SIG-M5 (cell line): ENCODE results near the gene ADGRE3.
"Not testable (repeated sequence)": the region's sequence is repeated elsewhere in the genome, so short reads cannot be mapped to it uniquely, and the experiment has no call there.

Source experiments
- DNase-seq: peaks from one replicate; lab custom pipeline; 2025; lab: John Stamatoyannopoulos, UW

The ADGRE3 gene

DNA sequence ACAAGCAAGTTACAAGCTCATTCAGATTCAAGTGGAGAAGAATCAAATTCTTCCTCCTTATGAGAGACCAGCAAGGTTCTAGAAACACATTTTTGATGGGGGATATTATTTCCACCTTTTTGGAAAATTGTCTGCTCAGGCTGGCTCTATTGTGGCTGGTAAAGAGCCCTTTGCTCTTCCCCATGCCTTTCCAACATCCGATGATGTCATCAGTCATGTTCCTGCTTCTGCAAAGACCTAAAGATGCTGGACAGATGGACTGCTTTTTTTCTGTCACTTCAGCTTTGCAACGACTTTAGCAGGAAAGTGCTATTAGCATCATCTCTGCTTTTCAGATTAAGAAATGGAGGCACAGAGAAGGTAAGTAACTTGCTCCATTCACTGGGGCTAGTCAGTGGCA, 4.2 kb downstream of the ADGRE3 start:
- no peak for DNase-seq

DNA sequence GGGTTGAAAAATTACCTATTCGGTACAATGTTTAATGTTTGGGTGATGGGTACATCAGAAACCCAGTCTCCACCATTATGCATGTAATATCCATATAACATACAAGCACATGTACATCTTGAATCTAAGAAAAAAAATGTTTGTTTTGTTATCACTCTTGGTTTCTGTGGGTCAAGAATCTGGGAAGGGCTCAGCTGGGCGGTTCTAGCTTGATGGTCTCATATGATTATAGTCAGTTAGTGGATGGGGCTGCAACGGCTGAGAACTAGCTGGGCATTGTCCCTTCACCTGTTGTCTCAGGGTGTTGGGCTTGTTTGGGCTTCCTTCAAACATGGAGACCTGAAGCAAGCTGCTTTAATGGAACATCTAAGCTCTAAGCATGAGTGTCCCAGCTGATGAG, 4.7 kb downstream of the ADGRE3 start:
- DNase-seq = no peak

DNA sequence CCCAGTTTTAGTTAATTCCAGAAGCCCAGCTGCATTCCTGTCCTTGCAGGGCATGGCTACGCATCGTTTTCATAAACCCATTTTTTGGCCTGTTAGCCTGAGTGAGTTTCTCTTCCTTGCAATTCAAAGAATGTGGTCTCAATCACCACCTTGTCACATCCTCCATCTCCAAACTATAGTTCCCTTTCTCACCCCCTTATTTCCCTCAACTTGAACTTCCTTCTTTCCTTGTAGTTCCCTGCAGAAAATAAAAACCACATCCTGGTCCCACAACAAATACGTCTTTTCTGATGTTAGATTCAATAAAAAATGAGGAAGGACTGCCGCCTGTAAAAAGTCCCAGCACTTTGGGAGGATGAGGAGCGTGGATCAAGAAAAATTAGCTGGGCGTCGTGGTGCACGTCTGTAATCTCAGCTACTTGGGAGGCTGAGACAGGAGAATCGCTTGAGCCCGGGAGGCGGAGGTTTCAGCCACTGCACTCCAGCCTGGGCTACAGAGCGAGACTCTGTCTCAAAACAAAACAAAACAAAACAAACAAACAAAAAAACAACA, 13.2 kb downstream of the ADGRE3 start:
- no peak for DNase-seq

DNA sequence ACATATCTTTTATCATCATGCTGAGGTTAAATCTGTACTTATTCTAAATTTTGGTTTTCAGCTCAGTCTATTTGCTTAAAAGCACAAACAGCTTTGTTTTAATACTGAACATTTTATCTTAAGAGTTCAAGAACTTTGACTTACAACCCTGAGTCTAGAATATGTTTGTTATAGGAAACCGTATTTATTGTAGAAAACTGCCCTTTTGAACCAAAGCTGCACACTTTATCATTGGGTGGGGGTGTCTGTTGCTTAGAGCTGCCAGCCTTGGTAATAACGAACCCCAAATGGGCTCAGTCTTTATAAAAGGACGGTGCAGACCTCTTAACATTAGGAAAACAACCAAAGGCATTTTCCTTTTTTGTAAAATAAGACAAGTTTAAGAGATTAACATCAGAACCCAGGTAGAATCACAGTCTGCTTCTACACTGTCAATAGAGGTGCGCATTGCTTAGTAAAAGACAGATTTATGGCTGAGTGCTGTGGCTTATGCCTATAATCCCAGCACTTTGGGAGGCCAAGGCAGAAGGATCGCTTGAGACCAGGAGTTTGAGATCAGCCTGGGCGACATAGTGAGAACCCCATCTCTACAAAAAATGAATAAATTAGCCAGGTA, 14.7 kb downstream of the ADGRE3 start:
- DNase-seq = no peak

DNA sequence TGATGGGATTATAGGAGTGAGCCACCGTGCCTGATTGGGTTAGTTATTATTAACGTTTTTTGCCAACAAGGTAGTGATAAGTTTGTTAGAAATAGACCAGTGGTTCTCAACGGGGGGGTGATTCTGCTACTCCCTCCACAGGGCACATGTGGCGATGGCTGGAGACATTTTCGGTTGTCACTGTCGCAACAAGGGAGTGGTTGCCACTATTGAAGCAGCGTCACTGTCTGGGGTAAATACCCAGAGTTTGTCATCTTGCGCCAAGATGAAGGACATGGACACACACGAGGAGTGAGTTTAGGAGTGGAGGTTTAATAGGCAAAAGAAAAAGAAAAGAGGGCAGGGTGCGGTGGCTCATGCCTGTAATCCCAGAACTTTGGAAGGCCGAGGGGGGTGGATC, 18.9 kb downstream of the ADGRE3 start:
- no peak for DNase-seq

DNA sequence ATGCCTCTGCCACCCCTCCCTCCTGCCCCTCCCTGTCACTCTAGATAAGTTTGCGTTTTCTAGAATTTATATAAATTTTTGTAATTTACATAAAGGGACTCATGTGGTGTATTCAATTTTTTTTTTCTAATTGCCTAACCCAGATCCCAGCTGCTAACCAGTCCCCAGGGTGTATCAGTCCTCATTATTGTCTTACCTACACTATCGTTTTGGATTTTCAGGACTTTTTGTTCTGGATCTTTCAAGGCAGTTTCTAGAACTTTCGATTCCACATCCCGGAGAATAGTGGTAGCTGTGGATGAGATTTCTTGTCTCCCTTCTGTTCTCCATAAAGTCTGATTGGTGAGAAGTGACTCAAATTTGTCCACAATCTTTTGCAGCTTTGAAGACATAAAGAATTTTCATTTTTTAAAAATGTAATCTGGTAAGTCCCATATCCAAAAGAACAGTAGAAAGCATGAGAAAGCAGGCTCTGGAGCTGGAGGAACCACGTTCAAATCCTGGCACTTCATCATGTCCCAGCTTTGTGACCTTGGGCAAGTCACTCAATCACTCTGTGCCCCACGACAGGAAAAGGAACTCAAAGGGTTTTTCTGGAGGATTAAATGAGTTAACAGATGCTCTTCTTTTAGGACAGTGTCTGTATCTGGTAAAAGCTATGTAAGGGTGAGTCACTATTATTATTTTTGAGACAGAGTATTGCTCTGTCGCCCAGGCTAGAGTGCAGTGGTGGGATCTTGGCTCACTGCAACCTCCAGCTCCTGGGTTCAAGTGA, 19.7 kb downstream of the ADGRE3 start:
- no peak for DNase-seq

DNA sequence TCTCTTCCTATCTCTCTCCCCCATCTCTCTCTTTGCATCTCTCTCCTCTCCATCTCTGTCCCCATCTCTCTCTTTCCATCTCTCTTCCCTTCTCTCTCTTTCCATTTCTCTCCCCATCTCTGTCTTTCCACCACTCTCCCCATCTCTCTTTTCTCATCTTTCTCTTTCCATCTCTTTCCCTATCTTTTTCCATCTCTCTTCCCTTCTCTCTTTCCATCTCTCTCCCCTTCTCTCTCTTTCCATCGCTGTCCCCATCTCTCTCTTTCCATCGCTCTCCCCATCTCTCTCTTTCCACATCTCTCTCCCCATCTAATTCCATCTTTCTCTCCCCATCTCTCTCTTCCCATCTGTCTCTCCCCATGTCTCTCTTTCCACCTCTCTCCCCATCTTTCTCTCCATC, 24.5 kb downstream of the ADGRE3 start:
- no peak for DNase-seq

DNA sequence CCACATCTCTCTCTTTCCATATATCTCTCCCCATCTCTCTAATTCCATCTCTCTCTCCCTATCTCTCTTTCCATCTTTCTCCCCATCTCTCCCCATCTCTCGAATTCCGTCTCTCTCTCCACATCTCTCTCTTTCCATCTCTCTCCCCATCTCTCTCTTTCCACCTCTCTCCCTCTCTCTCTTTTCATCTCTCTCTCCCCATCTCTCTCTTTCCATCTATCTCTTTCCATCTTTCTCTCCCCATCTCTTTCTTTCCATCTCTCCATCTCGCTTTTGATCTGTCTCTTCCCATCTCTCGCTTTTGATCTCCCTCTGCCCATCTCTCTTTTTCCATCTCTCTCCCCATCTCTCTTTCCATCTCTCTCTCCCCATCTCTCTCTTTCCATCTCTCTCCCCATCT, 25.6 kb downstream of the ADGRE3 start:
- no peak for DNase-seq

DNA sequence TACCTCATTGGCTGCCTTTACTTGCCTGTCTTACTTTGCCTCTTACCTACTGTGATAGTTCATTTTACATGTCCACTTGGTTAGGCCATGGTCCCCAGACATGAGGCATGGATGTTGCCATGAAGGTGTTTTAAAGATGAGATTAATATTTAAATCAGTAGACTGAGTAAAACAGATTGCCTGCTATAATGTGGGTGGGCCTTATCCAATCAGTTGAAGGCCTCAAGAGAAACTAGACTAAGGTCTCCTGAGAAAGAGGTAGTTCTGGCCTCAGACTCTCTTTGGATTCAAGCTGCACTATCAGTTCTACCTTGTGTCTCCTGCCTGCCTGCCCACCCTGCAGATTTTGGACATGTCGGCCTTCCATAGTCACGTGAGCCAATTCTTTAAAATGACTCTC, 26.1 kb downstream of the ADGRE3 start:
- no peak for DNase-seq

DNA sequence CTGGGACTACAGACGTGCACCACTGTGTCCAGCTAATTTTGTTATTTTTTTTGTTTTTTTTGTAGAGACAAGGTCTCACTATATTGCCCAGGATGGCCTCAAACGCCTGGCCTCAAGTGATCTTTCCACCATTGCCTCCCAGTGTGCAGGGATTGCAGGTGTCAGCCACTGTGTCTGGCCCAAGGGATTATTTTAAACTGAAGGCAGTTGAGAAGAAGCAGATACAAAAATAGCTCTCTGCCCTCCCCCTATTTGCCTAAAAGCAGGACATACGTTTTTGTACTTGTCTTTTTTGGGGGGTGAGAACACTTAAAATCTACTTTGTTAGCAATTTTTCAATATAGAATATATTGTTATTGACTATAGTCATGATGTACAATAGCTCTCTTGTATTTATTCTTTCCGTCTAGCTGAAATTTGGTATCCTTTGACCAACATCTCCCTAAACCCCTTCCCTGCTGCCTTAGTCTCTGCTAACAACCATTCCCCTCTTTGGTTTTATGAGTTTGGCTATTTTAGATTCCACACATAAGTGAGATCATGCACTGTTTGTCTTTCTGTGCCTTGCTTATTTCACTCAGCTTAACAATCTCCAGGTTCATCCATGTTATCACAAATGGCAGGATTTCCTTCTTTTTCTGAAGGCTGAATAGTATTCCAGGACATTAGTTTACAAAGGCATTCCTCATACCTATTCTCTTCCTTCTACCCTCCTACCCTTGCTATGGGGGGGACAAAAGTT, 34.9 kb downstream of the ADGRE3 start:
- no peak for DNase-seq

DNA sequence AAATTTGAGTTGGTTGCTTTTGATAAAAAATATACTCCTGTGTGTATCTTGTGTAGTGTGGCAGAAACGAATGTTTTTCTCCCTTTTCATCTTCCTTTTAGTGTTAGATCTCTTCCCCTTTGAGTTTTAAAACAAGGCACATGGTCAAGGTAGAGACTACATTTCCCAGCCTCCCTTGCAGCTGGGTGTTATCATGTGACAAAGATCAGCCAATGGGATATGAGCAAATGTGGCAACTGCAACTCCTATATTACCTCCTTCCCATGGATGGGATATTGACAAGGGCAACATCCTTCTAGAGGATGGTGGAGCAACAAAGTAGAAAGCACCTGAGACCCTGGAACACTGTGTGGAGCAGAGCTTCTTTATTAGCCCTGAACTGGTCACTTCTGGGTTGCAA, 42.4 kb downstream of the ADGRE3 start:
- no peak for DNase-seq

DNA sequence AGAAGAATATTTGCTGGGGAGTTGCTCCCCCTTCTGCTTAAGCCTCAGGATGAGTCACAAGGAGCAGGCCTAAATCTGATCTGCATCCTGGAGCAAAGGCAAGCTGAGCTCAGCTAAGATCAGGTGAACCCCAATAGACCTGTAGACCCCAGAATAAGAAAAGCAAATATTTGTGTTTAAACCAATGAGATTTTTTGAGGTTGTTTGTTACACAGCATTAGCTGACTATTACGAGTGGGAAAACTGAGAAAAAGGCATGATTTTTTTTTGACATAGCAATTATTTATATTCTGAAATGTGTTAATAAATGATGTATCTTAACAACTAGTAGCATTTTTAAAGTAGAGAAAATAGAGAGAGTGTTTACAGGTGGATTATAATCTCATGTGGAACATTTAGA, 45.1 kb downstream of the ADGRE3 start:
- no peak for DNase-seq

DNA sequence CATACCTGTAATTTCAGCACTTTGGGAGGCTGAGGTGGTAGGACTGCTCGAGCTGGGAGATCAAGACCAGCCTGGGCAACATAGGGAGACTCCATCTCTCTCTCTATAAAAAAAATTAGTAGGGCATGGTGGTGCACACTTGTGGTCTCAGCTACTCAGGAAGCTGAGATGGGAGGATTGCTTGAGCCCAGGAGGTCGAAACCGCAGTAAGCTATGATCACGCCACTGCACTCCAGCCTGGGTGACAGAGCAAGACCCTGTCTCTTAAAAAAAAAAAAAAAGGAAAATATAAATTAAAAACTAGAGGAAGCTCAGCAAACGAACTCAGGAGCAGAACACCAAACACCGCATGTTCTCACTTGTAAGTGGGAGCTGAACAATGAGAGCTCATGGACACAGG, 50.2 kb downstream of the ADGRE3 start:
- DNase-seq = not testable (repeated sequence)

DNA sequence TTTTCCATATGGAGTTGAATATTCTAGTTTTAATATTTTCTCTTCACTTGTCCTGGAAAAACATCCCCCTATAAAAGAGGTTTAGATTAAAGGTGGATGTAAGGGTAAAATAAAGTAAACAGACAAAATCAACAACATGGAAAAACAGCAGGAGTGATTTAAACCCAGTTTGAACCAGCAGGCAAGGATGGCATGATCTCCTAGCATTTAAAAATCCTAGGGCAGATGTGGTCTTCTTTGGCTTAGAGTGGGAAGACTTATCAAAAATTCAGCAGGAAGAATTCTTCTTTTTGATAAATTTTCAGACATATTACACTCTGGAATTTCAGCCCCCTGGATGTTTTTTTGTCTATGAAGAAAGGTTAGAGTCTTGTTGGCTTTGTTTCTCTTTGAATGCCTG, 55.2 kb downstream of the ADGRE3 start:
- no peak for DNase-seq

DNA sequence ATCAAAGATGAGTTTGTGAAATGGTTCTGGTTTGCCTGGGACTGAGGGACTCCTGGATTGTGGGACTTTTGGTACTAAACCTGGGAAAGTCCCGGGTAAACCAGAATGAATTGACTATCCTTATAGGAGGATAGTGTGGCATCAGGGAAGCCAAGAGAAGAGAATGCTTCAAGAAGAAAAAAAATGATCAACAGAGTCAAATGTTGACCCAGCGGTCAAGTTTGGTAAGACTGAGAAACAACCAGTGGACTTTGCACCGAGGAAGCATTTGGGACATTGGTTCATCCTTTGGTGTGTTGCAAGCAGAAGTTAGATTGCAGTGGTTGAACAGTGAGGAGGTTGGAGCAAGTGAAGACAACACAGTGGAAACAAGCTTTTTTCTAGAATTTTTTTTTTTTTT, 58.2 kb downstream of the ADGRE3 start:
- no peak for DNase-seq

DNA sequence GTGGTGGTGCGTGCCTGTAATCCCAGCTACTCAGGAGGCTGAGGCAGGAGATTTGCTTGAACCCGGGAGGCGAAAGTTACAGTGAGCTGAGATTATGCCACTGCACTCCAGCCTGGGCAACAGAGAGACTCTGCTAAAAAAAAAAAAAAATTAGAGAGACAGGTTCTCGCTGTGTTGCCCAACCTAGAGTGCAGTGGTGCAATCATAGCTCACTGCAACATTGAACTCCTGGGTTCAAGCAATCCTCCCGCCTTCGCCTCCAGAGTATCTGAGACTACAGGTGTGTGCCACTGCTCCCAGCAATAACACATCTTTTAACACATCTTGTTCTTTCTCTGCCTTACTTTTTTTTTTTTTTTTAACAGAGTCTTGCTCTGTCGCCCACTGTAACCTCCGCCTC, 59.0 kb downstream of the ADGRE3 start:
- no peak for DNase-seq

DNA sequence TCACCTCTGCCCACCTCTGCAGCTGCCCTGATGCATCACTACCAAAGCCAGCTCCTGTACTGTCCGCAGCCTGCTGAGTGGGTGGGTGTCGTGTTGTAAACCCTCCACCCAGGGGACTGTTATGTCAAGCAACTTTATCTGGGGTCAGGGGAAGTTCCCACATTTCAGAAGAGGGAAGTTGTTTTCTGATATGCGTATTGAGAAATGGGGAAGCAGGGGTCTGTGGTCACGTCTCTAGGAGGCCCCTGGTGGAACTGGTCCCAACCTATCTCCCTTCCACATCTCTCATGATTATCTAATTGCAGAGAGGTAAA, 60.6 kb downstream of the ADGRE3 start:
- peak; percentile 70 for DNase-seq

DNA sequence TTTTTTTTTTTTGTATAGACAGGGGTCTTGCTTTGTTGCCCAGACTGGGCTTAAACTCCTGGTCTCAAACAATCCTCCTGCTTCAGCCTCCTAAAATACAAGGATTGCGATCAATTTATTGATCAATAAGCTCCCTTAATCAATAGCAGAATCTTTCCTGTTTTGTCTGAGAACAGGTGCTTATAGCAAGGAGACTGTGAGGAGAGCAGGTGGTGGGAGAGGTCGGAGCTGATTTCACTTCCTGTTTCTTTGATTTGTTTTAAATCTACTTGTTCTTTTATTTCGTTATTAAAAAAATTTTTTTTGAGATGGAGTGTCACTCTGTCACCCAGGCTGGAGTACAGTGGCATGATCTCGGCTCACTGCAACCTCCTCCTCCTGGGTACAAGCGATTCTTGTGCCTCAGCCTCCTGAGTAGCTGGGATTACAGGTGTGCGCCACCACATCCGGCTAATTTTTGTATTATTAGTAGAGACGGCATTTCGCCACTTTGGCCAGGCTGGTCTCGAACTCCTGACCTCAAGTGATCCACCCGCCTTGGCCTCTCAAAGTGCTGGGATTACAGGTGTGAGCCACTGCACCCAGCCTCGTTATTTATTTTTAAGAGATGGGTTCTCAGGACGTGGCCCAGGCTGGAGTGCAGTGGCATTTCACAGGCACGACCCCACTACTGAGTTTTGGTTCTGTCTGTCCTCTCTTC, 61.1 kb downstream of the ADGRE3 start:
- not testable (repeated sequence) for DNase-seq

DNA sequence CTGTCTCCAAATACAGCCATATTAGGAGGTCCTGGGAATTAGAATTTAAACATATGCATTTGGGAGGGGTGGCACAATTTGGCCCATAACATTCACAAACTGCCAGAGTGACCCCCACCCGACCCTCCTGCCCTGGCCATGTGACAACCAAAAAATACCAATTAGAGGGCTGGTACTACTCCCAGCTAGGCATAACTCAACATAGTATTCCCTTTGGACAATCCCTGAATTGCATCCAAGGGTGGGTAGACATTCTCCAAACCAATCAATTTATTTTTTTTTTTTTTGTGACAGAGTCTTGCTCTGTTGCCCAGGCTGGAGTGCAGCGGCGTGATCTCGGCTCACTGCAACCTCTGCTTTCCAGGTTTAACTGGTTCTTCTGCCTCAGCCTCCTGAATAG, 62.0 kb downstream of the ADGRE3 start:
- DNase-seq = no peak

DNA sequence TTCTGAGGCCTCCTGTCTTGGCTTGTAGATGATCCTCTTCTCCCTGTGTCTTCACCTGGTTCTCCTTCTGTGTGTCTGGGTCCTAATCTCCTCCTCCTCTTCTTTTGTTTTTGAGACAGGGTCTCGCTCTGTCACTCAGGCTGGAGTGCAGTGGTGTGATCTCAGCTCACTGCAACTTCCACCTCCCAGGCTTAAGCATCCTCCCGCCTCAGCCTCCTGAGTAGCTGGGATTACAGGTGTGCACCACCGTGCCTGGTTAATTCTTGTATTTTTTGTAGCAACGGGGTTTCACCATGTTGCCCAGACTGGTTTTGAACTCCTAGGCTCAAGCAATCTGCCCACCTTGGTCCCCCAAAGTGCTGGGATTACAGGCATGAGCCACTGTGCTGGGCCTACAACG, 62.4 kb downstream of the ADGRE3 start:
- not testable (repeated sequence) for DNase-seq

DNA sequence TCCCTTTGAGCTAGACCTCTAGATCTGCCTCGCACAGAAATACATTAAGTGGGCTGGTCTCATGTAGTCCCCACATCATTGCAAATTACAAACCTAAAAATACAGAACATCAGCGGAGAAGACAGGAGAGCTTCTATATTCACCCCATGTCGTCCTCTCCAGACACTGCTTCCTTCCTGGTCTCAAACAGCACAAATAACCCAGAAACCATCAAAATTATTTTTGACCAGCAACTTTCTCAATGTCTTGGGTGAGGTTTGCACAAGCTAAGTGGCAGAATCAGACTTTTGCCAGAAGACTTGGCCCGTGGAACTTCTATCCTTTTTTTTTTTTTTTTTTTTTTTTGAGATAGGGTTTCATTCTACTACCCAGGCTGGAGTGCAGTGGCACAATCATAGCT, 63.6 kb downstream of the ADGRE3 start:
- DNase-seq = no peak

DNA sequence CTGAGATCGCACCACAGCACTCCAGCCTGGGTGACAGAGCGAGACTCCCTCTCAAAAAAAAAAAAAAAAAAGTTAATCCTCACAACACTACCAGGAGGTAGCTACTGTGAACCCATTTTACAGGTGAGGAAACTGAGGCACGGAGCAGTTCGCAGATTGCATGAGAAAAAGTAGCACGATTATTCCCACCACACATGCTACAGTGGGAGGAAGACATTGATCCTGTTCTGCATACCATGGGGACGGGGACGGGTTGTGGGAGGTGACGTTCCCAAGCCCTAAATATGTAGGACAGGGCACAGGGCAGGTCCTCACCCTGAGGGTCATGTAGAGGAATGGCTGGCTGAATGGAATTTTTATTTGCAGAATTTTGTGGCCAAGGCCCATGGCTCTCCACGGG, 68.0 kb downstream of the ADGRE3 start:
- DNase-seq = no peak

DNA sequence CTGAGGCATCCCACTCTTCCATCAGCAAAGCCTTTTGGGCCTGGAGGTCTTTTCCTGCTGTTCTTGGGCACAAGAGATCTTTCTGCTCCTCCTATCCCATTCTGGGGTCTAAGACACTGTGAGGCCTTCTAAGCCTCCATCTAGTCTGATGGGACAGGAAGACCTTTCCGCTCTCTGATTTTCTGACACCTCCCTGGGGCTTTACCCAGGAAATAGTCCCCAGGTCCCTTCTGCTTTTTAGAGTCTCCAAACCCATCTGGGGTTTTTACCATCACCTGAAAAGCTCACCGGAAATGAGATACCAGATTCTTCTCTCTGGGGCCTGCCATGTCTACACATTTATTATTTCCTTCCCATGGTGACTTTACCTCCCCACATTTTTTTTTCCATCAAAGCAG, 70.7 kb downstream of the ADGRE3 start:
- no peak for DNase-seq
